IPS-18c (cell line): ENCODE measurements around the gene TRPM1.
"Not testable (repeated sequence)": the region's sequence is repeated elsewhere in the genome, so short reads cannot be mapped to it uniquely, and the experiment has no call there.

Source experiments
- H3K4me3 ChIP-seq: 2 replicates; pipeline ENCODE4 v1.7.0; 2013; ENCODE audit warnings: low read depth, mild to moderate bottlenecking, low read length, moderate library complexity; ENCODE audit not compliant: insufficient read depth
- H3K9me3 ChIP-seq: one replicate; pipeline ENCODE4 v1.6.1; 2013; ENCODE audit warnings: mild to moderate bottlenecking, low read length, moderate library complexity; ENCODE audit not compliant: control insufficient read depth, insufficient read depth

Gene TRPM1

DNA sequence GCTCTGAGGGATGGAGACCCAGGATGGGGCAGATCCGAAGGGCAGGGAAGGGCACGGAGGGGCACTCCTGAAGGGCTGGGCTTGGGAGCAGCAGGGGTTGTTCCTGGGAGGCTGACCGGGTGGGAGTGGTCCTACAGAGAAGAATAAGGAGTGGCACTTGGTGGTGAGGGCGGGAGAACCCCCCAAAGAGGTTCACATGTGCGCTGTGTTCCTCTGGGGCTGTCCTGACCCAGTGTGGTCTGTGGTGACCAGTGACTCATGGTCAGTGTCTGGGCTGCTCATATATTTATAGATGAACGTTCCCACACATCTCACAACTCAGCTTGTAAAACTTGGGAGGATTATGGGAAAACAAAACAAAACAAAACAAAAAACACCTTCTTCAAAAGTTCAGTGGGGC is 10.0 kb downstream of the TRPM1 start:
- H3K9me3 ChIP-seq: no peaks in the 10 kb centered on the region
- no peak overlapping the region for H3K4me3 ChIP-seq

DNA sequence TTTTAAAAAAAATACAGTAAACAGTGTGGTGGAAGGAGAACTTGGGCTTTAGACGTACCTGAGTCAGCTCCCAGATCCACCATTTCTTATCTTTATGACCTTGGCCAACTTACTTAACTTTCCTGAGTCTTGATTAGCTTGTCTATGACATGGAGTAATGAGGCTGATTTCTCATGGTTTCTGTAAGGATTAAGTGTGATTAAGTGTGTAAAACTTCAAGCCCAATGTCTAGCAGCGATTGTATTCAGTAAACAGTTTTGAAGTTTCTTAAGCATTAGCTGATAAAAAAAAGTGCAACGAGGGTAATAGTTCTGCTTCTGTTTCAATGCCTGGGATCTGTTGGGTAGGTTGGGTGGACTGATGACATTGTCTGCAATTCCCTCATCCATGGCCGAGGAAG is 10.8 kb downstream of the TRPM1 start:
- Histone ChIP-seq H3K4me3 (no peak overlapping the region), H3K9me3 (no peaks in the 10 kb centered on the region)

GRCh38 chr15:31089368-31090047 is 12.0 kb downstream of the TRPM1 start:
- Histone ChIP-seq H3K9me3 (no peaks in the 10 kb centered on the region), H3K4me3 (no peak overlapping the region)

DNA sequence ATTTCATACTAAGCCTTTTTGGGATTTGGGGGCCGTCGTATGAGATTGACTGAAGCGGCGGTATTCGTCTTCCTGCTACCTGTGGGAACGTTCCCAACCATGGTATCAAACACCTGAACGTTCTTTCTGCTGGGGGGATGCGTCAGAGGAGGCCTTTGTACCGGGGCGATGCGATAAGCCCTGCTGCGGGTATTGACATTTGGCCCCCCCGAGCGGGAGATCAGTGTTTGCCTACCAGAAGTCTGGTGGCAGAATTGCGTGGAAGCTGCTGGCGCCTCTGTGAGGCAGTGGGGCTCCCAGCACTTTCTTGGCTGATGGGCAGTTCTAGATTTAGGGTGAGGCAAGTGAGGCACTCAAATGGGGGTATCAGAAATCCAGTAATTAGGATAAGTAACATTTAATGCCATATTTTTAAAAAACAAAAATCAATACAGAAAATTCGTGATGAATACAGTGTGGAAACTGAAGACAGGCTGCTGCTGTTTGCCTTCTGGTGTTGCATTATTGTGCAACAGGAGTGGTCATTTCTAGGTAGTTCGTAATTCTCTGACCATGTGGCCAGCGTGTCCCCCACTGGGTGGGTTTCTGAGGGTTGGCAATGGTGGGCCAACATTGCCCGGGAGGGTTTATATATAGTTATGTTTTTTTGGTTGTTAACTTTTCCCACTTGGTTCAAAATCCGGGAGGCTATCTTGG is 12.7 kb downstream of the TRPM1 start:
- Histone ChIP-seq H3K4me3 (no peak overlapping the region), H3K9me3 (no peaks in the 10 kb centered on the region)

GRCh38 chr15:31088041-31088440 is 13.5 kb downstream of the TRPM1 start:
- H3K4me3 ChIP-seq, H3K9me3 ChIP-seq: not testable (repeated sequence)

GRCh38 chr15:31086344-31086743 is 15.2 kb downstream of the TRPM1 start:
- H3K9me3 ChIP-seq: no peaks in the 10 kb centered on the region
- H3K4me3 ChIP-seq: no peak overlapping the region

DNA sequence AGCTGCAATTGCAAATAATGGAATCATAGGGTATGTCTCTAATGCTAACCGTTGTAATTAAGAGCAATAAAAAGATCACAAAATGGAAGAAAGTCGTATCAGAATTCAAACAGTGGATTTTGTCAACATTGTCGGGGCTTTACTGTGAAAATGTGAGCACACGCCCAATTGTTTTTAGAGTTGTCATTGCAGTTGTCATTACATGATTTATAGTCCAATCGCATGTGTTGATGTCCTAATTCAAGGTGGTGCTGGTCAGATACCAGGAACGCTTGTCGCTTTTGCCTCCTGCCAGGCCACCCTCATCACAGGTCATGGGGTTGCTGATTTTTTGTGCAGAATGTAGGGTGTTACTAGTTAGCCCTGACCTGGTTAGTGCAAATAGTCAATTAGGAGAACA is 16.2 kb downstream of the TRPM1 start:
- H3K9me3 ChIP-seq: no peaks in the 10 kb centered on the region
- H3K4me3 ChIP-seq: no peak overlapping the region

DNA sequence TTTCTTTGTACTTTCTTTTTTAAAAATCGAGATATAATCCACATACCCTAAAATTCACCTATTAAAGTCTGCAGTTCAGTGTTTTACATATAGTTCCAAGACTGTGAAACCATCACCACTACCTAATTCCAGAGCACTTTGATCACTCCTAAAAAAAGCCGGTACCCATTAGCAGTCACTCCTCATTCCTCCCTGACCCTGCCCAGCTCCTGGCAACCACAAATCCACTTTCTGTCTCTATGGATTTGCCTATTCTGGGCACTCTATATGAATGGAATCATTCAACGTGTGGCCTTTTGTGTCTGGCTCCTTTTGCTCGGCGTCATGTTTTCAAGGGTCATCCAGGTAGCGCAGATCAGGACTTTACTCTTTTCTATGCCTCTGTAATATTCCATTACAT is 17.3 kb downstream of the TRPM1 start:
- H3K4me3 ChIP-seq: no peak overlapping the region

GRCh38 chr15:31083370-31083780 is 18.1 kb downstream of the TRPM1 start:
- no peak overlapping the region for H3K4me3 ChIP-seq

More for the DNA sequence above, 17.3 kb downstream of the TRPM1 start:
- H3K9me3 ChIP-seq: no peaks in the 10 kb centered on the region

GRCh38 chr15:31082771-31083369 is 18.7 kb downstream of the TRPM1 start:
- H3K9me3 ChIP-seq: no peaks in the 10 kb centered on the region
- H3K4me3 ChIP-seq: no peak overlapping the region

More at GRCh38 chr15:31083370-31083780, 18.1 kb downstream of the TRPM1 start:
- no peaks in the 10 kb centered on the region for H3K9me3 ChIP-seq

GRCh38 chr15:31081588-31082250 is 19.8 kb downstream of the TRPM1 start:
- H3K4me3 ChIP-seq: peak overlapping the region; percentile 4; the same call in 1 of the 2 replicates
- no peaks in the 10 kb centered on the region for H3K9me3 ChIP-seq

GRCh38 chr15:31081056-31081455 is 20.5 kb downstream of the TRPM1 start:
- H3K4me3 ChIP-seq: no peak overlapping the region

GRCh38 chr15:31080591-31081014 is 20.9 kb downstream of the TRPM1 start:
- Histone ChIP-seq H3K9me3 (no peaks in the 10 kb centered on the region), H3K4me3 (peak overlapping the region; percentile 34; the same call in 1 of the 2 replicates)

More at GRCh38 chr15:31081056-31081455, 20.5 kb downstream of the TRPM1 start:
- no peaks in the 10 kb centered on the region for H3K9me3 ChIP-seq

- H3K4me3 ChIP-seq: no peak overlapping the region; the same call in 1 of the 2 replicates
- no peaks in the 10 kb centered on the region for H3K9me3 ChIP-seq
Observed at GRCh38 chr15:31079519-31079918, 22.0 kb downstream of the TRPM1 start.

DNA sequence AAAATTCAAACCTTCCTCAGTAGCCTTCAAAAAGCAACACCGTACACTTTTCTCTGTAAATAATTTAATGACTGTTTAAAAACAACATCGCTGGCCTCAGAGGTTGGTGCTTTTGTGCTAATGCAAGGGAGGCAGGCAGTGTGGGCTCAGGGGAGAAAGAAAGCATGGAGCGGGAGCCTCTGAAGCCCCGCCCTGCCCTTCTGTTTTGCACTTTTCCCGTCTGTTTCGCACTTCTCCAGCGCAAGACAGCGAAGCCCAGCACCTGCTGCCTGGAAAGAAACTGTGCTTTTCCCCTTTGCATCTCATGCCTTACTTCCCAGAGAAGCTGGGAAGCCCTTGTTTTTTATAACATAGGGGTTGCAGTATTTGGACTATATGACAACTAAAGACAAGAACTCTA is 23.1 kb downstream of the TRPM1 start:
- H3K4me3 ChIP-seq: no peak overlapping the region
- no peaks in the 10 kb centered on the region for H3K9me3 ChIP-seq

DNA sequence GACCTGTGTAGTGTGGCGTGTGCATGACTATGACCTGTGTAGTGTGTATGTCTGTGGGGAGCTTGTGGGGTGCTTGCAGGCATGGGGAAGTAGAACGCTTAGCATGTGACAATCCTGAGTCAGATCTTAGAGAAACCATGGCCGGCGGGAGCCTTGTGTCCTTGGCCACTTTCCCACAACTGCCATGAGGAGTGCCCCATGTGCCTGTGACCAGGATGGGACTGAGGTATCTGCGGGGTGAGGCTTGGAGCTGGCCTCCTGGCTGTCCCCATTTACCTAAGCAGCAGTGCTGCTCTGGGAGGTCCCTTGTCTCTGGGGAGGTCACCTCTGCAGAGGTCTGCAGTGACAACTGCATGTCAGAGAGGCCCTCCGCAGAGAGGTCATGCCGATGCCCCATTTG is 23.6 kb downstream of the TRPM1 start:
- H3K4me3 ChIP-seq: no peak overlapping the region
- no peaks in the 10 kb centered on the region for H3K9me3 ChIP-seq

DNA sequence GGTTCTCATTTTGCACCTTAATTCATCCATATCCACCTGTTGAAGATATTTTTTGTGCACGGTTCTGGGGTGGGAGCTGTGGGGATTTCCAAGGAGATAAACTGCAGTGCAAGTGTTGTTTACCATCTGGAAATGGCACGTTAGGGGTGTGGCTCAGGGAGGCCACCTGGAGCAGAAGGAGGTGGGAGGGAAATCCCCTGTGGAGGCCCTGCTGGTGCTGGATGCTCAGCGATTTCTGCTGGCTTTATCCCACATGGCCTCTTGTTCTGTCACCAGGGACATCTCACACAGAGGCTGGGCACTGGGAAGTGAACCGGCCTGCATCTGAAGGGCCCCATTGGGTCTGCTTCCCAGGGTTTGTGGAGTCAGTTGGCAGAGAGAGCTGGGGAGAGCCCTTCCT is 24.3 kb downstream of the TRPM1 start:
- no peaks in the 10 kb centered on the region for H3K9me3 ChIP-seq
- 0 out of 2 replicates have a peak overlapping the region, but pooled peaks have one; percentile 6 for H3K4me3 ChIP-seq

- Histone ChIP-seq H3K4me3 (no peak overlapping the region), H3K9me3 (no peaks in the 10 kb centered on the region)
Observed at GRCh38 chr15:31074321-31074720, 27.2 kb downstream of the TRPM1 start.
